ENCODE measurements around the gene CST5.

GRCh38 chr20:23909390-23909789, 29.8 kb upstream of the CST5 start:
- TF ChIP-seq POLR2A (IDR thresholded peaks at IDR 0.05; ENCODE audit: low read depth, low read length) (no peak), POLR2AphosphoS5 (IDR thresholded peaks at IDR 0.05; ENCODE audit: low read depth, low read length) (no peak), TAF1 (IDR thresholded peaks at IDR 0.05; ENCODE audit: low read depth, low read length) (no peak), SPI1 (IDR thresholded peaks at IDR 0.05; ENCODE audit: low read depth, low read length) (no peak), PAX5 (IDR thresholded peaks at IDR 0.05; ENCODE audit: insufficient read depth, low read length, severe bottlenecking) (no peak), POU2F2 (IDR thresholded peaks at IDR 0.05; ENCODE audit: low read depth, low read length) (no peak)

Data from GM12891 (cell line).